Measurements from ENCODE around the gene RAB3GAP1. TPM values are rescaled to one million over a fixed set of nuclear protein-coding genes. Genes with fewer than 3 reads are reported as not detected.
"Not testable (repeated sequence)": the region's sequence is repeated elsewhere in the genome, so short reads cannot be mapped to it uniquely, and the experiment has no call there.

The RAB3GAP1 gene
- total RNA-seq, 1 donor from 2014 or later = 53.0 TPM

DNA sequence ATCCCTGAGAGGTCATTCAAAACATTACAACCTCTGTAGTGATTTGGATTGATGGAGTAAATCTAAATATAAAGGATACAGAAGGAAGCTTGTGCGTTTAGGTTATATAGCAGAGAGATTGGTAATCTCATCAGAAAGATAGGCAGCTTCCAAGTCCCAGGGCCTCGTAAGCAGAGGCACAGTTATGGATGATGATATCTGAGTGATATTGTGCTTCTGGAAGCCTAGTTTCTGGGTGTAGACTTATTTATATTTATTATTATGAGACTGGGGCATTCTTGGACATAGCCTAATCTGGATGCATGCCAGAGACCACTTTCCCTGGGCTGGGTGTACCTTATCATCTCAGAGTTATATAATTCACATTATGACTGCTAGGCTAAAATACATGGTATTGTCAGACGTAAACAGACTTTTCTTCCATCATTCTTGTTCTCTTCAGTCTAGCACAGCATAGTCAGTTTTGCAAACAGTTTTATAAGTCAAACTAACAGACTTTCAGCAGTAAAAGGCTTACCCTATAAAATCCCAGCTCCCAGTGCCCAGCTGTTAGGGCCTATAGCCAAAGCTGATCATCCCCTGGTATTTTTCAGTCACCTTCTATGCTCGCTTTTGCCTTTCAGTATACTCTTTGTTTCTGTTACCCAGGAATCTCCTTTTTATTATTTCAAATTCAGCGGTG, 47.9 kb downstream of the RAB3GAP1 start:
- no peak for DNase-seq (ENCODE audit: low read depth, low spot score)

DNA sequence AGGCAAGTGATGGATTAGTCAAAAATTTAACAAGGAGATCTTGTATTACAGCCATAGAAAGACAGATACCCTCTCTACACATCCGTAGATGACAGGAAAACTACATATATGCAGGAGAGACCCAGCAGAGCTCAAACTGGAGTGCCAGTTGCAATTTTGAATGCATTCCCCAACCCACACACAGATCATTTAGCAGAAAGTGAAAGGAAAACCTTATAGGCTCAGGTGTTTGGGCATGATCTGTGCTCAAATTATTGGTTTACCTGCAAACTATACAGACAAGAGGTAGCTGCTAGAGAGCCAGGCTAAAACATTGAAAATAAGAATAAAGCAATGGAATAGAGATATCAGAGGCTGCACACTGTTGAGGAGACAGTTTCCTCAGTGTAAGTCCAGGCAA, 51.8 kb downstream of the RAB3GAP1 start:
- DNase-seq (ENCODE audit: low read depth, low spot score) = no peak

DNA sequence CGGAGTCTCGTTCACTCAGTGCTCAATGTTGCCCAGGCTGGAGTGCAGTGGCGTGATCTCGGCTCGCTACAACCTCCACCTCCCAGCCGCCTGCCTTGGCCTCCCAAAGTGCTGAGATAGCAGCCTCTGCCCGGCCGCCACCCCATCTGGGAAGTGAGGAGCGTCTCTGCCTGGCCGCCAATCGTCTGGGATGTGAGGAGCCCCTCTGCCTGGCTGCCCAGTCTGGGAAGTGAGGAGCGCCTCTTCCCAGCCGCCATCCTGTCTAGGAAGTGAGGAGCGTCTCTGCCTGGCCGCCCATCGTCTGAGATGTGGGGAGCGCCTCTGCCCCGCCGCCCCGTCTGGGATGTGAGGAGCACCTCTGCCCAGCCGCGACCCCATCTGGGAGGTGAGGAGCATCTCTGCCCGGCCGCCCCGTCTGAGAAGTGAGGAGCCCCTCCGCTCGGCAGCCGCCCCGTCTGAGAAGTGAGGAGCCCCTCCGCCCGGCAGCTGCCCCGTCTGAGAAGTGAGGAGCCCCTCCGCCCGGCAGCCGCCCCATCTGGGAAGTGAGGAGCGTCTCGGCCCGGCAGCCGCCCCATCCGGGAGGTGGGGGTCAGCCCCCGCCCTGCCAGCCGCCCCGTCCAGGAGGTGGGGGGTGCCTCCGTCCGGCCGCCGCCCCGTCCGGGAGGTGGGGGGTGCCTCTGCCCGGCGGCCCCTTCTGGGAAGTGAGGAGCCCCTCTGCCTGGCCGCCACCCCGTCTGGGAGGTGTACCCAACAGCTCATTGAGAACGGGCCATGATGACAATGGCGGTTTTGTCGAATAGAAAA, 53.6 kb downstream of the RAB3GAP1 start:
- DNase-seq (ENCODE audit: low read depth, low spot score) = not testable (repeated sequence)

DNA sequence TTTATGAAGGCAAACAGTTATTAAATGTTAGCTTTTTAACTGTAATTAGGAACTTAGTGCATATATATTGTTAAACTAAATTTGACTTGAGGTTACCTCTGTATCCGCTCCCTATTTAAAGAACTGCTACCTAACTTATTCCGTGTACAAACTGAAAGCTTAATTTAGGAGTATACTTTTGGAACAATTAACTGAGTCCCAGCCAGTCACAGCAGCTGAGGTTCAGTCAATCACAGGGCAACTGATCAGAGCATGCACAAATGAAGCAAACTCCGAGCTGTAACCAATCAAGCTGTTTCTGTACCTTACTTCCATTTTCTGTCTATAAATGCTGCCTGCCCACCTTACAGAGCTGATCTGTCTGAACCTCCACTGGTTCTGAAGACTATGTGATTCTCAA, 61.2 kb downstream of the RAB3GAP1 start:
- DNase-seq (ENCODE audit: low read depth, low spot score) = no peak

DNA sequence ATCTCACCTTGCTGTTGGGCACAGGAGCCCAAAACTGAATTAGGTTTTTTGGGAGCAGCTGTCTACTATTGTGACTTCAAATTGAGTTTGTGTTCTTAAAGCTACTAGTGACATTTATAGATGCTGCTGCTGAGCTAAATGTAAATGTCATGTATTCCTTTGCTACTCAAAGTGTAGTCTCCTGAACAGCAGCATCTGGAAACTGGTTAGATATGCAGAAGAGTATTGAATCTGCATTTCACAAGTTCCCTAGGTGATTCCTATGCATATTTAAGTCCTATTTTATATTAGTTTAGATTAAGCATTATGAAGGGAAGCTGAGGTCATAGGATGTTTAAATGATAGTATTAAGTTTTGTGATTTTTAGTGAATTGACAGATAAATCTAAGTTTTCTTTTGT, 67.5 kb downstream of the RAB3GAP1 start:
- DNase-seq (ENCODE audit: low read depth, low spot score) = no peak

DNA sequence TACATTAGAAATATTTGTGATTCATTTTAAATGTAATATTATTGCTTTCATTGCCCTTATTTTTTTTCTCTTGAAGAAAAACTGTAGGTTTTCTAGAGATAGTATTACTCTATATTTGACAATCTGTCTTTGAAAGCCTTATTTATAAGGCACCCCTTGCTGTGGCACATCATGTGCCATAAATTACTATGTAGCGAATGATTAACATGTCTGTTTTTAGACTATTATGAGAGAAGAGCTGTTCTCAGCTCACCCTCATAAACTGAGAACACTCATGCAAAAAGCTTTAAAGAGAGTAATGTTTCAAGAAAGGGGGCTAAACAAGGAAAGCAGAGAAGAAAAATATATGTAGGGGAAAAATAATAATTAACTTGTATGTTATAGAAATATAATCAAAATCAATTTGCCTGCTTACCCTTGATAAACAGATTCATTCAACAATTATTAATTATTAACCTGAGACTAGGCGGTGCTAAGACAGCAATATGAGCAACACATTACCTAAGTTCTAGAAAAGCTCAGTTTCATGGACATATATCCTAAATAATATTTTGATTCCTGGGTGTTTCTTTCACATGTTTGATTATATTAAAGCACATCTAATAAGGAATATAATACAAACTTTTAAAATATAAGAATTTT, 69.0 kb downstream of the RAB3GAP1 start:
- no peak for DNase-seq (ENCODE audit: low read depth, low spot score)

DNA sequence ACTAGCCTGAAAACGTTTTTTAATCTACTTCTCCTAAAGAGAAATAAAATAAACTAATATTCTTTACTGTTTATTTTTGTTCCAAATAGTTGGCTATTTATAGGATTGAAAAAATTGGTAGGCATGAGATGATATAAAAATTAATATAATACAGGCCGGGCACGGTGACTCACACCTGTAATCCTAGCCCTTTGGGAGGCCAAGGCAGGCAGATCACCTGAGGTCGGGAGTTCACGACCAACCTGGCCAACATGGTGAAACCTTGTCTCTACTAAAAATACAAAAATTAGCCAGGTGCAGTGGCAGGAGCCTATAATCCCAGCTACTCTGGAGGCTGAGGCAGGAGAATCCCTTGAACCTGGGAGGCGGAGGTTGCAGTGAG, 69.6 kb downstream of the RAB3GAP1 start:
- not testable (repeated sequence) for DNase-seq (ENCODE audit: low read depth, low spot score)

DNA sequence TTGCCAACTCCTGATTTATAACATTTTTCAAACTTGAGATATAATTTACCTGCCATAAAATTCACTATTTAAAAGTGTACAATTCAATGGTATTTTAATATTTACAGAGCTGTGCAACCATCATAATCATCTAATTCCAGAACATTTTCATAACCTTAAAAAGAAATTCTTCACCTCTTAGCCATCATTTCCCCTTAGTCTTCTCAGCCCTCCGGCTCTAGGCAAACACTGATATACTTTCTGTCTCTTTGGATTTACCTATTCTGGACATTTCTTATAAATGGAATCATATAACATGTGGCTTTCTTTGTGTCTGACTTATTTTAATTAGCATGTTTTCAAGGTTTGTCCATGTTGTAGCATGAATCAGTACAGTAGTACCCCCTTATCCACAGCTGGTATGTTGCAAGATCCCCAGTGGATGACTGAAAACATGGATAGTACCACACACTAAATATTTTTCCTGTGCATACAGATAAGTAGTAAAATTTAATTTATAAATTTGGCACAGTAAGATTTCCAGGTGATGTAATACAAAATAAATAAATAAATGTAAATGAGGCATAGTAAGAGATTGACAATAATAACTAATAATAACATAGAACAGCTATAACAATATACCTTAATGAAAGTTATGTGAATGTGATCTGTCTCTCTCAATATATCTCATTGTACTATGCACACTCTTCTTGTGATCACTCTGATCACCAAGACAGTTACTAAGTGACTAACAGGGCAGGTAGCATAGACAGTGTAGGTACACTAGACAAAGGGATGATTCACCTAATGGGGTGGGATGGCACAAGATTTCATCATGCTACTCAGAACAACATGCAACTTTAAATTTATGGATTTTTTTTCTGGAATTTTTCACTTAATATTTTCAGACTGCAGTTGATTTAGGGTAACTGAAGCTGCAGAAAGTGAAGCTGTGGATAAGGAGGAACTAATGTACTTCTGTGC, 73.1 kb downstream of the RAB3GAP1 start:
- DNase-seq (ENCODE audit: low read depth, low spot score) = no peak

DNA sequence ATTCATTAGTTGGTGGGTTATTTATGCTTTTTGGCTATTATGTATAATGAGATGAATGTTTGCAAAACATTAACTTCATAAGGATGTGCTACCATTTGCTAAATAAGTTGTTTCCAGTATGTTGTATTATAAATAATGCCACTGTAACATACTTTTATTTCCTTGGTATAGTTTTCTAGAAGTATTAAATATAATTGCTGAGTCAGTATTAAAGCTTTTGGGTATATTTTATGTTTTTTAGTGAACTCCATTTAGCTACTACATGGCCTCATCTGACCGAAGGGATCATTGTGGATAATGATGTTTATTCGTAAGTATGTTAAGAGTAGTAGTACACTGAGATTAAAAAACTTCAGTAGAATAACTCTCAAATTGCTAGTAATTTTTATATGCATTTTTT, 73.8 kb downstream of the RAB3GAP1 start:
- no peak for DNase-seq (ENCODE audit: low read depth, low spot score)

DNA sequence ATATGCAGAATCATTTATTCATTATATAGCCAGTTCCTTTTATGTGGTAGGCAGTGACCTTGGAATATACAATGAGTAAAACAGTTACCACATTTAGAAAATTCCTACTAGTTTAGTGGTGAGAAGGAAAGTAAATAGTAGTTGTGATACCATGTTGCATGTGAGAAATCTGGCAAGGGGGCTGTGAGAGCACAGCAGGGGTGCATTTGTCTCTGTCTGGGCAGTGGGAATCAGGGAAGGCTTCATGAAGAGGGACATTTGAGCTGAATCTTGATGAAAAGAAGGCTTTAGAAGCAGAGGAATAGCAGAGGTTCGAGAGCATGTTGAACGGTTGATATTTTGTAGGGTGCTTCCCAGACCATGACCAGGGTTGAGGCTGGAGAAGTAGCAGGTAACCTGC, 78.7 kb downstream of the RAB3GAP1 start:
- no peak for DNase-seq (ENCODE audit: low read depth, low spot score)

DNA sequence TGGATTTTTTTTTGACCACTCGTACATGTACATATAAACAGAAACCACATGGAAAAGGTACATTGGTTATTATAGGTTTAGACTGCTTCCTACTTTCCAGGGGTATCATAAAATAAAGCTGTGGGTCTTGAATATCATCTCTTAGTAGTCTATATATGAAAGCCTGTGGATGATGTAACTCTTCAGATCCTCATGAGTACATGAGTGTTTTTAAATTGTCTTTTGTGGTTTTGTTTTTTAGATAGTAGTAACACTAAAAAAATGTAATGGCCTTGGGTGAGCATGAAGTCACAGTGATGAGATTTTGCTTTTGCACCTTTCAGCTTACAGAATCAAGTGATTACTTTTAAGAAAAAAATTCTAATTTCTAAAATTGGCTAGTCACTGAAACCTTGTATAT, 80.2 kb downstream of the RAB3GAP1 start:
- DNase-seq (ENCODE audit: low read depth, low spot score) = no peak

DNA sequence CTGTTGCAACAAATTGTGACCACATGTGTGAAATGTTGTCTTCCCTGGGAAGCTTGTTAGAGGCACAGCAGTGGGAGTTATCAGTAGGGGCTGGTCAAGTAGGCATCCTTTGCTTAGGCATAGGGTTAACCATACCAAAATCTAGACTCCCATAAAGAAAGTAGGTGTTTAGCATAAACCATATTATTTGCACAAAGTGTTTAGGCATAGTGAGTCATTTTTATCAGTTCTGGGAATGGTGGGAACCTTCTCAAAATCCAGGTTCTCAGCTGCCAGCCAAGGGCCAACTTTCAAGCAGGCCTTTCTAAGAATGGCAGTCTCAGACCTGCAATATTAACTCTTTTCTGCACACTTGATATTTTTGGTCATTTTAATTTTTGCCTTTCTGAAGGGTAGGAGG, 88.5 kb downstream of the RAB3GAP1 start:
- DNase-seq (ENCODE audit: low read depth, low spot score) = no peak

DNA sequence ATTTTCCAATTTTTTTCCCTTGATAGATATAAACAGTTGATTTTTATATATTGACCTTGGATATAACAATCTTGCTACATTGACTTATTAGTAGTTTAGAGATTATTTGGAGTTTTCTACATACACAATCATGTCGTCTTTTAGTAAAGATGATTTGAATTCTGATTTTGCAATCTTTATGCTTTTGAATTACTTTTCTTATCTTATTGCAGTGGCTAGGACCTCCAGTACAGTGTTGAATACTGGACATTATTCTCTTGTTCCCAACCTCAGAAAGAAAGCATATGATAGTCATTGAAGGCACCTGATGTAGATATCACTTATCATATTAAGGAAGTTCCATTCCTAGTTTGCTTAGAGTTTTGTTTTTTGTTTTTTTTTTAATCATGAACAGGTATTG, 90.2 kb downstream of the RAB3GAP1 start:
- DNase-seq (ENCODE audit: low read depth, low spot score) = no peak

DNA sequence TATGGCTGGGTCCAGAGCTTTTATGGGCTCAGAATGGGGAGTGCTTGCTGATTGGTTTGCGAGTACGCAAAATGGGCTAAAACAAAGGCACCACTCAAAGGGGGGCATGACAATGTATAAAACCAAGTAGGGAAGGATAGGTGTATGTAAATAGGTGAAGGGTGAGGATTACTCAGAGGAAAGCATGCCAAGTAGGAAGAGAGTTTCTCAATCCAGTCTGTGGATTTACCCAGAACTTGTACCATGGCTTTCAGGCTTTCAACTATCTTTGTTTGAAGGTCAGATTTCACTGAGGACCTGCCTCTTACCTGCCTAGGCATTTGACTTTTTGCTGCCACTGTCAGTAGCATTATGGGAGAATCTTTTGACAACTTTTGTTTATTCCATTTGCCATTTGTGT, 92.3 kb downstream of the RAB3GAP1 start:
- DNase-seq (ENCODE audit: low read depth, low spot score) = no peak

DNA sequence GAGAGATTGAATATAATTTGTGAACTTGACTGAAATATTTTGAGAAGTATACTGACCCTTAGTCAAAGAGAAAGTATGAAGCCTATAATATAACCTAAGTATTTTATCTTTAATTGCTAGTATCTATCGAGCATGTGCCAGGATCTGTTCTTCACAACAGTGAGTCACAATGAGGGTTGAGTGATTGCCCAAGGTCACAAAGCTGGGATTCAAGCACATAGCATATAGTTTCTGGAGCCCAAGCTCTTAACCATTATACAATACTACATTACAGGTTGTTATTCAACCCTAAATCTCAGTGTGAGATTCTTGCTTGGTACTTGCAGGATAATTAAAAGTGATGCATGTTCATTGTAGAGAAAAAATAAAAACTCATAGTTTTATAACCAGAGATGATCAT, 97.2 kb downstream of the RAB3GAP1 start:
- DNase-seq (ENCODE audit: low read depth, low spot score) = no peak

DNA sequence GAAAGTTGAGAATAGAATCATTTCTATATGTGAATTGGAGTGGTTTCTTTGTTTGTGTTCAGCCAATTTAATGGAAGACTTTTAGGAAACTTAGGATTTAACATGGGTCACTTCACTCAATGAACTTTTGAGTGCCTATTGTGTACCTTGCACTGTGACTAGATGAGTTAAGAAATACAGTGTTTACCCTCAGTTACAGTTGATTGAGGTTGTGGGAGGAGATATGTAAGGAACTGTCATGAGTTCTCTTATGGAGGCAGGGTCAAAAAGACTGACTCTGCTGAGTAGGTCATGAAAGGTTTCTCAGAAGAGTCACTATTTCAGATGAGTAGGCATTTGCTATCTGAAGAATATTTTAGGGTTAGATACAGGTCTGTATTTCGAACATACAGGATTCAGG, 98.6 kb downstream of the RAB3GAP1 start:
- DNase-seq (ENCODE audit: low read depth, low spot score) = no peak

DNA sequence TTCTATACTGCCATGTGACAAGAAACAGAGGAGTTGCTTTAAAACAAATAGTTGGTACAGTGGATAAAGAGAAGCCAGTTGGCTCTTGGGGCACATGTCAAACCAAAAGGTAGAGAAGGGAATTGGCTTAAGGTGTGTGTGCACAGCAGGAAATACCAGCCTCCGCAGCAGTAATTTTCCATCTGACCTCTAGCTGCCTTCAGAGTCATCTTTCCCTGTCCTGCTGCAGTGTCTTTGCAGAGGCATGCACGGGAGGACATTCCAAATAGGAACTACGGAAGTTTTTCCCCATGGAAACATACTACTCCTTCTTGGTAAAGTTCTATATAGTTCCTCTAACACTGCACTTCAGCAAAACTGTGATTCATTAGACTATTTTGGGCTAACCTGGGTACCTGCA, 99.5 kb downstream of the RAB3GAP1 start:
- DNase-seq (ENCODE audit: low read depth, low spot score) = no peak

DNA sequence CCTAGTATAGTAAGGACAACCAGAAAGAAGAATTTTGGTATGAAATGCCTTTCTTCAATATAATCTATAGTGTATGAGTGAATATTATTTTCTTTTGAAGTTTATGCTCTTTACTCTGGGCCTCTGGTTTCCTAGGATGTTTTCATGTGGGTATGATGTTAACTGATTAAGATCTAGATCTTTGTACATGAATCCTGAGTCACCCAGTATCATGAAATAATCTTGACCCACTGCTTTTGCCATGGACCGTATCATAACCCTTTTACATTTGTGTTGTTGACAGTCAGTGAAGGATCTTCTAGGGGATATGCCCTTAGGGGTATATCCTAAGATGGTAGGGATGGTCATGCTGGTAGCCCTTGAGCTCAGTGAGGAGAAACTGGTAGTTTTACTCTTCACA, 100.3 kb downstream of the RAB3GAP1 start:
- DNase-seq (ENCODE audit: low read depth, low spot score) = no peak

DNA sequence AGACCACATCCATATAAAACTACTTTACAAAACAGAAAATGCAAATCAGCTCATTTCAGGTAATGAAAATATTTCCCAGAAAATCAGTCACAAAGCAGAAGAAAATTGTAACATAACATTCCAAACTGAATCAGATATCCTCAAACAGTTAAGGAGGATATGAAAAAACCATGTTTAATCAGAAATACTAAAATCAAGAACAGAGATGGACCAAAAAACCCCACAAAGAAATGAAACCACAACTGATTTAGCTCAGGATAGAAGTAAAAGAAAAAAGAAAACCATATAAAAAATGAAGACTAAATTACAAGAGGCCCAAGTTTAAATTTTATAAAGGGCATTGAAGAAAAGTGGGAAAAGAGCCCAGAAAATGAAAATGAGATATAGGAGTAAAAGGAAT, 102.9 kb downstream of the RAB3GAP1 start:
- DNase-seq (ENCODE audit: low read depth, low spot score) = no peak

DNA sequence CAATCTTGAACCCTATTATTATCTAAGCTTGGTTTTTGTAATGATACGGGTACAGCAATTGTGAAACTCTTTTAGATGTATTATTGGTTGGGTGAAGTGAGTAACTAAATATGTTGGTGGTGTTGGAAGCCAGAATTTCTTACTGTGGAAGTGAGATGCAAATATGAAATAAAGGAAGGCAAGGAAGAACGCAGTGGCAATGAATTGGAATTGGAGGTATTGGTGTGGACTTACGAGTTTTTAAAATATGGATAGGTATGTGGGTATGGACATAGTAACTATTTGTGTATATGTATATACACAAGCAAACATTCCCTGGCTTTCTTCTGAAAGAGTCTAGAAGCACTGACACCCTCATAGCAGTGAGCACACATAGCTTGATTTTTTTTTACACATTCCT, 105.8 kb downstream of the RAB3GAP1 start:
- DNase-seq (ENCODE audit: low read depth, low spot score) = no peak

DNA sequence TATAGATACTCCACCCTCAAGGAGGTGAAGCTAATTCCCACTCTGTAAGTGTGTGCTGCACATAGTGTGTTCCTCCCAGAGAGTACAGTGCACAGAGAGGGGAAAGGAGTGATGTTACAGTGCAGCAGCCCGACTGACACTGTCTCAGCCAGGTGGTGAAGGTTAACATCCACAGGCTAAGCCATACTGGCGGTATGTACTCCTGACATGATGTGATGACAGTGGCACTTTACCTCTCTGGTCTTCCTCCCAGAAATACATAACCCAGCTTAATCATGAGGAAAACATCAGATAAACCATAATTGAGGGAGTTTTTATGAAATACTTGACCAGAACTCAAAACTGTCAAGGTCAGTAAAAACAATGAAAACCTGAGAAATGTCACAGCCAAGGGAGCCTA, 107.1 kb downstream of the RAB3GAP1 start:
- no peak for DNase-seq (ENCODE audit: low read depth, low spot score)

DNA sequence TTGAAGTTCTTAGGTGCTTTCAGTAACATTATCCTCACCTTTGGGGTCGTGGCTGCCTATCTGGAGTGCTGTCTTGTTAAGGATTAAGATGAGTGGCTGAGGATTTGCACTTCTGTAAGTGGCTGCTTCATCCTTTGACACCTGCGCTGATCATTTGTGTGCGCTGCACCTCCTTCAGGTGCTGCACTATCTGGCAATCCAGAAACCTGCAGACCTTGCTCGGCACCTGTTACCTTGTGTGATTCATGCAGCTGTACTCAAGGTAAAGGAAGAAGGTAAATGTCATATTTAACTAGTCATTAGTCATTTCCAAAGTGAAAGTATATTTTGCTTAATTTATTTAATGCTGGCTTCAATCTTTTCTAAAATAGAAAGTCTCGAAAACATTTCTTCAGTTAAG, 110.3 kb downstream of the RAB3GAP1 start:
- DNase-seq (ENCODE audit: low read depth, low spot score) = no peak
